Stomach (tissue), 9 donors: ENCODE measurements around the gene OBSL1. TPM values are rescaled to one million over a fixed set of nuclear protein-coding genes. Genes with fewer than 3 reads are reported as not detected.

Experiments used
- DNase-seq, 2 donors: peaks; one replicate each; pipeline versions ENCODE4 v3.0.0 to v3.0.0-alpha.2; 2013 to 2019
- H3K27ac ChIP-seq, 5 donors: fragments of 200-600 bp in 4 of 5; sonication (generic) in 4 of 5; one replicate each; pipeline ENCODE4 v1.5.1; 2013 to 2019; ENCODE audit warnings: mild to moderate bottlenecking in 1 of 5, moderate library complexity in 1 of 5
- H3K27me3 ChIP-seq, 3 donors: fragments of 200-600 bp; sonication (generic); one replicate each; pipeline ENCODE4 v1.5.1; 2017 to 2019; ENCODE audit warnings: mixed run types in 1 of 3
- H3K36me3 ChIP-seq, 4 donors: fragments of 200-600 bp; sonication (generic); 1 replicate in 3 of 4; 2 replicates in 1 of 4; pipeline ENCODE4 v1.5.1; 2016 to 2019
- H3K4me1 ChIP-seq, 4 donors: fragments of 200-600 bp; sonication (generic); one replicate each; pipeline ENCODE4 v1.5.1; 2016 to 2019
- H3K4me3 ChIP-seq, 4 donors: fragments of 200-600 bp; sonication (generic) in 3 of 4; one replicate each; pipeline ENCODE4 v1.5.1; 2016 to 2019; ENCODE audit warnings: mild to moderate bottlenecking in 1 of 4
- H3K9me3 ChIP-seq, 4 donors: fragments of 200-600 bp; sonication (generic); one replicate each; pipeline ENCODE4 v1.5.1; 2016 to 2019
- CTCF ChIP-seq, 7 experiments: fragments of 450-650 bp in 4 of 7; fragments of 200-600 bp in 3 of 7; sonication (generic) in 3 of 7; IDR thresholded peaks; one replicate each; pipeline ENCODE4 v1.5.1; 2016 to 2019; ENCODE audit warnings: antibody characterized with exemption in 7 of 7, control low read depth in 2 of 7, mild to moderate bottlenecking in 1 of 7
- EP300 ChIP-seq: sonication (generic); formaldehyde crosslinking; IDR thresholded peaks from one replicate; pipeline ENCODE4 v1.6.1; 2017; ENCODE audit warnings: antibody characterized with exemption
- POLR2A ChIP-seq, 4 donors: fragments of 450-650 bp; IDR thresholded peaks; one replicate each; pipeline ENCODE4 v1.6.1; 2016; ENCODE audit warnings: antibody characterized with exemption in 4 of 4, control low read depth in 2 of 4, mild to moderate bottlenecking in 1 of 4, moderate library complexity in 1 of 4
- POLR2AphosphoS5 ChIP-seq, 3 donors: sonication (generic); formaldehyde crosslinking; IDR thresholded peaks; one replicate each; pipeline ENCODE4 v1.6.1; 2016; ENCODE audit warnings: antibody characterized with exemption in 3 of 3
- WGBS, 5 donors: extraction: QIAGEN DNeasy Blood & Tissue Kit in 3 of 5; methylation state at CpG; one replicate each; pipeline versions ENCODE4 v1.1.5 to v1.1.7; 2013 to 2018; 5-methylcytosine and 5-hydroxymethylcytosine counted together
- intact Hi-C: fragments of 100-400 bp; cut with DNase I; formaldehyde crosslinking; loops from one replicate; pipeline ENCODE4 v1.15.1; 2023; ENCODE audit warnings: low total_unique reads
- polyA plus RNA-seq, 3 donors: library from polyadenylated mRNA; stranded (reverse); fragments of 200-250 nt; gene quantifications; one replicate each; pipeline ENCODE4 v1.2.3, GENCODE V29; 2013
- total RNA-seq, 5 donors: library from RNA; depleted of rRNA; stranded (reverse); fragments of >200 nt; gene quantifications; one replicate each; pipeline versions ENCODE4 v1.1.0 to v1.2.3, GENCODE V29; 2014 to 2016
- donor health status: healthy with polysubstance abuse.
- donor health status: Bipolar disorder and iron deficiency.
- donor health status: healthy.

Gene OBSL1
- total and polyA plus RNA-seq, 8 donors, result 19.8 to 62.1 (median 41.5) TPM

- no peaks in the 10 kb centered on the region for H3K4me1 ChIP-seq
- TF ChIP-seq POLR2A (IDR thresholded peaks at IDR 0.05) (no peak), CTCF (IDR thresholded peaks at IDR 0.05) (no peak), EP300 (no peak), POLR2AphosphoS5 (IDR thresholded peaks at IDR 0.05) (no peak)
- no peak overlapping the region for H3K4me3 ChIP-seq
- H3K27me3 ChIP-seq, result no peaks in the 10 kb centered on the region
- H3K27ac ChIP-seq, result no peak overlapping the region
- H3K9me3 ChIP-seq, result no peaks in the 10 kb centered on the region
- no peak for DNase-seq
- peaks cover 39 to 76% (median 71%) of the 10 kb centered on the region in 4 donors for H3K36me3 ChIP-seq
- WGBS, 5 donors, result 87 to 95% (median 94%) methylated on average over 8 to 11 of the region's 11 CpGs
- intact Hi-C loops, result no loop called here
These were observed 42.2 kb upstream of the OBSL1 start for GRCh38 chr2:219613461-219614070.

DNA sequence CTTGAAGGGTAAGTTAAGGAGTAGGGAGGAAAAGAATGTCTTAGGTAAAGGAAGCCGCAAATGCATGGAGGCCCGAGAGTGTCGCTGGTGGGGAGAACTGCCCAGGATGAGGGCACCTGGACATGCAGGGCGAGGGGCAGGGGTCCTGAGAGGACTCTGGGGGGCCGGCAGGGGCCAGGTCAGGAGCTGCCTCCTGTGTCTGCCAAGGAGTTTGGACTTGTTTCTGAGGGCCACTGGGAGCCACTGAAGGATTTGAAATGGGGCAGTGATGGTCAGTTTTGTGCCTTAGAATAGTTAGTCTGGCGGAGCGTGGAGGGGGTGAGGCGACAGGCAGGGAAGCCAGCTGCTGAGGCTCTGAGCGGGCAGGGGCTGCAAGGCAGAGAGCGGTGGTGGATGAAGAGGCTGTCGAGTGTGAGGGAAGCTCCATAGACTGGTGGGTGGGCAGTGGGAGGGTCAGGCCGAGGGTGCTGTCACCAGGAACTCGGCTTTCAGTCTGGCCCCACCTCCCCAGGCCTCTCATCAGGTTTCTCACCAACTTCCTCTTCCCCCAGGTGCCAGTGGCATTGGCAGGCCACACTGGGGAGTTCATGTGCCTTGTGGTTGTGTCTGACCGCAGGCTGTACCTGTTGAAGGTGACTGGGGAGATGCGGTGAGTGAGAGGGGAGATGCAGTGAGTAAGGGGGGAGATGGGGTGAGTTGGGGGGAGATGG, 41.4 kb upstream of the OBSL1 start:
- H3K9me3 ChIP-seq, result no peaks in the 10 kb centered on the region
- no peak overlapping the region for H3K27ac ChIP-seq
- intact Hi-C loops, result no loop called here
- DNase-seq, result peak in 1 of 2 donors; percentile 34
- H3K4me3 ChIP-seq, result no peak overlapping the region
- WGBS, 5 donors, result 73 to 89% (median 81%) methylated on average over 12 to 15 of the region's 15 CpGs
- no peaks in the 10 kb centered on the region for H3K27me3 ChIP-seq
- TF ChIP-seq CTCF (IDR thresholded peaks at IDR 0.05) (no peak), POLR2A (IDR thresholded peaks at IDR 0.05) (no peak), POLR2AphosphoS5 (IDR thresholded peaks at IDR 0.05) (no peak)
- H3K36me3 ChIP-seq, result peaks cover 46 to 84% (median 80%) of the 10 kb centered on the region in 4 donors
- no peaks in the 10 kb centered on the region for H3K4me1 ChIP-seq

DNA sequence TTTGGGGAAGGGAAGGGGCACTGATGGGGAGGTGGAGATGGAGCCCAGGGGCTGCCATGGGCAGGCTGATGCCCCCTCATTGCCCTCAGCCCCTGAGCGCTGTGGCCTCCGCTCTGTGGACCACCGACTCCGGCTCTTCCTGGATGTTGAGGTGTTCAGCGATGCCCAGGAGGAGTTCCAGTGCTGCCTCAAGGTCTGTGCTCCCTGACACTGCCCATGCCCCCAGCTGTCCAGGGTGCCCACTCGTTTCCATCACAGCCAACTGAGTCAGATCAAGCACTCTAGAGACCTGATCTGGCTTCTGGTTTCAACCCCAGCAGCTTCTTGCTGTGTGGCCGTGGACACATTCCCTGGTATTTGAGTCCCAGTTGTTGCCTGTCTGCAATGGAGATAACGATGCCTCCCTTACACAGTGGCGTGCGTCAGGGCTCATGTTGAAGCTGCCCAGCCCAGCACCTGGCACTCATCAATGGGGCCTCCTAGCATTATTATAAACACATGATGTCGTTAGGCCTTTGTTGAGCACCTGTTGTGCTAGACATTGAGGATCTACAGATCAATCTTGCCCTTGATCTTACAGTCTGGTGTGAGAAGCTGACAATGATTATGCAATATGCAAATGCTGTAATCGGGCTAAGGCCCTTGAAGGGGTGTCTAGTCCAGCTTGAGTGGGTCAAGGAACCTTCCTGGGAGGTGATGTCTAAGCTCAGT, 40.7 kb upstream of the OBSL1 start:
- Histone ChIP-seq H3K4me1 (no peaks in the 10 kb centered on the region), H3K4me3 (no peak overlapping the region), H3K9me3 (no peaks in the 10 kb centered on the region), H3K36me3 (peaks cover 53 to 91% (median 87%) of the 10 kb centered on the region in 4 donors), H3K27me3 (no peaks in the 10 kb centered on the region), H3K27ac (no peak overlapping the region)
- no peak for DNase-seq
- TF ChIP-seq POLR2A (IDR thresholded peaks at IDR 0.05), result no peak
- no peak for TF ChIP-seq EP300
- TF ChIP-seq CTCF (IDR thresholded peaks at IDR 0.05), result no peak
- TF ChIP-seq POLR2AphosphoS5 (IDR thresholded peaks at IDR 0.05), result no peak
- intact Hi-C loops, result no loop called here
- WGBS, 5 donors, result 71 to 84% (median 82%) methylated on average over 12 of the region's 12 CpGs

- no peaks in the 10 kb centered on the region for H3K27me3 ChIP-seq
- peaks cover 59 to 94% (median 89%) of the 10 kb centered on the region in 4 donors for H3K36me3 ChIP-seq
- intact Hi-C loops, result no loop called here
- 92 to 95% (median 92%) methylated on average over 8 to 9 of the region's 9 CpGs for WGBS, 5 donors
- no peak overlapping the region for H3K27ac ChIP-seq
- no peaks in the 10 kb centered on the region for H3K9me3 ChIP-seq
- TF ChIP-seq CTCF (IDR thresholded peaks at IDR 0.05), result no peak
- TF ChIP-seq POLR2A (IDR thresholded peaks at IDR 0.05), result no peak
- TF ChIP-seq POLR2AphosphoS5 (IDR thresholded peaks at IDR 0.05), result no peak
- no peak for TF ChIP-seq EP300
- no peak overlapping the region for H3K4me3 ChIP-seq
- no peaks in the 10 kb centered on the region for H3K4me1 ChIP-seq
- DNase-seq, result no peak
These were observed 40.0 kb upstream of the OBSL1 start for GRCh38 chr2:219611306-219611705.
